Left renal cortex interstitium (tissue), 4 donors: Measurements from ENCODE around the gene BPIFB2. TPM values are rescaled to one million over a fixed set of nuclear protein-coding genes. Genes with fewer than 3 reads are reported as not detected.
"Not testable (repeated sequence)": the region's sequence is repeated elsewhere in the genome, so short reads cannot be mapped to it uniquely, and the experiment has no call there.

Experiments used
- DNase-seq, 4 donors: peaks; one replicate each; pipeline ENCODE4 v3.0.0-alpha.2; 2013; ENCODE audit warnings: low read depth in 4 of 4, low spot score in 2 of 4, missing footprints in 1 of 4
- polyA plus RNA-seq, 4 donors: library from polyadenylated mRNA; unstranded; fragments of 120-200 nt; gene quantifications; one replicate each; pipeline ENCODE4 v1.2.1, GENCODE V29; 2013; ENCODE audit not compliant: insufficient read length in 4 of 4

BPIFB2 gene
- polyA plus RNA-seq, 4 donors = not detected

- DNase-seq = no peak
These were observed 37.2 kb upstream of the BPIFB2 start for GRCh38 chr20:32970115-32970972.

- DNase-seq = no peak
These were observed 36.6 kb upstream of the BPIFB2 start for GRCh38 chr20:32970973-32971300.

GRCh38 chr20:32971703-32972161 is 35.8 kb upstream of the BPIFB2 start:
- no peak for DNase-seq

- no peak for DNase-seq
These were observed 35.1 kb upstream of the BPIFB2 start for GRCh38 chr20:32972181-32973076.

- DNase-seq = no peak
These were observed 34.3 kb upstream of the BPIFB2 start for GRCh38 chr20:32973077-32973717.

GRCh38 chr20:32974204-32975064 is 33.1 kb upstream of the BPIFB2 start:
- not testable (repeated sequence) for DNase-seq

GRCh38 chr20:32975121-32975520 is 32.4 kb upstream of the BPIFB2 start:
- not testable (repeated sequence) for DNase-seq

- no peak for DNase-seq
These were observed 31.5 kb upstream of the BPIFB2 start for GRCh38 chr20:32975698-32976674.

- DNase-seq = no peak
These were observed 30.8 kb upstream of the BPIFB2 start for GRCh38 chr20:32976746-32977145.

GRCh38 chr20:32977281-32978008 is 30.1 kb upstream of the BPIFB2 start:
- DNase-seq = no peak

- no peak for DNase-seq
These were observed 29.5 kb upstream of the BPIFB2 start for GRCh38 chr20:32978009-32978335.

GRCh38 chr20:32979201-32979998 is 28.1 kb upstream of the BPIFB2 start:
- DNase-seq = no peak

GRCh38 chr20:32980131-32980941 is 27.2 kb upstream of the BPIFB2 start:
- DNase-seq = no peak

- no peak for DNase-seq
These were observed 26.5 kb upstream of the BPIFB2 start for GRCh38 chr20:32980990-32981389.

- DNase-seq = peak in 2 of 4 donors; percentile 11 to 15
These were observed 24.7 kb upstream of the BPIFB2 start for GRCh38 chr20:32982617-32983458.
